ENCODE results near the gene PIP5K1B. TPM values are rescaled to one million over a fixed set of nuclear protein-coding genes. Genes with fewer than 3 reads are reported as not detected.

Gene PIP5K1B
- under 0.01 and 0.14 TPM in 2 replicates for total RNA-seq

GRCh38 chr9:68704814-68705530 is at the start of gene PIP5K1B:
Gene PIP5K1B, plus strand, starts transcription at chr9:68705240. Its CDS starts 117,375 bp downstream, at chr9:68822615.

GRCh38 chr9:69014013-69014412 is 309.0 kb downstream of the PIP5K1B start, which contains the start of gene PRKACG:
Gene PRKACG, minus strand, starts transcription at chr9:69014113. Its CDS starts 21 bp downstream, at chr9:69014092.

GRCh38 chr9:69035438-69036308 is 330.6 kb downstream of the PIP5K1B start, which contains the start of gene FXN:
Gene FXN, plus strand, starts transcription at chr9:69035752. Its CDS starts 31 bp downstream, at chr9:69035783.

Other genes starting within 250 kb of the PIP5K1B start
- gene TMEM252, start 164.4 kb upstream of the PIP5K1B start, total RNA-seq = not detected in 2 replicates

Measured in smooth muscle cell of the umbilical artery (primary cell).